Osteoblast (primary cell): ENCODE results near the gene ASTN2. TPM values are rescaled to one million over a fixed set of nuclear protein-coding genes. Genes with fewer than 3 reads are reported as not detected.

ENCODE experiments used
- DNase-seq: peaks from one replicate; pipeline ENCODE4 v3.0.0; 2011; ENCODE audit warnings: low spot score, mixed read lengths; ENCODE audit not compliant: insufficient read length; ENCODE audit errors: missing footprints
- H2AFZ ChIP-seq: 2 replicates; pipeline ENCODE4 v1.6.0; 2011; ENCODE audit warnings: mild to moderate bottlenecking, low read length
- H3K27ac ChIP-seq: 2 replicates; pipeline ENCODE4 v1.5.1; 2011; ENCODE audit warnings: mild to moderate bottlenecking, low read depth, low read length, moderate library complexity
- H3K27me3 ChIP-seq: 2 replicates; pipeline ENCODE4 v1.6.0; 2012; ENCODE audit warnings: mild to moderate bottlenecking, control low read depth, inconsistent platforms, low read length, moderate library complexity; ENCODE audit not compliant: insufficient read depth
- H3K36me3 ChIP-seq: 2 replicates; pipeline ENCODE4 v1.5.1; 2011; ENCODE audit warnings: mild to moderate bottlenecking, low read length, control low read depth, moderate library complexity; ENCODE audit not compliant: insufficient read depth
- H3K4me1 ChIP-seq: 2 replicates; pipeline ENCODE4 v1.5.1; 2011; ENCODE audit warnings: mild to moderate bottlenecking, low read length, control low read depth, moderate library complexity; ENCODE audit not compliant: insufficient read depth
- H3K4me2 ChIP-seq: 2 replicates; pipeline ENCODE4 v1.6.0; 2011; ENCODE audit warnings: mild to moderate bottlenecking, low read length; ENCODE audit not compliant: insufficient read depth
- H3K4me3 ChIP-seq: fragments of 200-600 bp; sonication (generic); 3 replicates; pipeline ENCODE4 v1.5.1; 2012; ENCODE audit warnings: mild to moderate bottlenecking, low read length, inconsistent platforms; ENCODE audit not compliant: insufficient read depth
- H3K79me2 ChIP-seq: 2 replicates; pipeline ENCODE4 v1.6.0; 2012; ENCODE audit warnings: mild to moderate bottlenecking, low read length, control low read depth, inconsistent platforms; ENCODE audit not compliant: insufficient read depth
- H3K9me3 ChIP-seq: 2 replicates; pipeline ENCODE4 v1.5.1; 2011; ENCODE audit warnings: low read depth, low read length, control low read depth
- H4K20me1 ChIP-seq: 2 replicates; pipeline ENCODE4 v1.6.0; 2012; ENCODE audit warnings: mild to moderate bottlenecking, low read length, control low read depth; ENCODE audit not compliant: insufficient read depth
- total RNA-seq: library from RNA; depleted of rRNA; stranded (reverse); fragments of >200 nt; gene quantifications from 2 replicates; pipeline ENCODE4 v1.2.3, GENCODE V29; 2012
- TF ChIP-seq, protein P1 (sequence below): IDR thresholded peaks from 2 replicates; pipeline ENCODE4 v1.5.1; 2011; ENCODE audit warnings: mild to moderate bottlenecking, low read depth, low read length, moderate library complexity; ENCODE audit errors: extremely low read depth

The ASTN2 gene
- total RNA-seq, 1 donor, result 4.7 TPM

DNA sequence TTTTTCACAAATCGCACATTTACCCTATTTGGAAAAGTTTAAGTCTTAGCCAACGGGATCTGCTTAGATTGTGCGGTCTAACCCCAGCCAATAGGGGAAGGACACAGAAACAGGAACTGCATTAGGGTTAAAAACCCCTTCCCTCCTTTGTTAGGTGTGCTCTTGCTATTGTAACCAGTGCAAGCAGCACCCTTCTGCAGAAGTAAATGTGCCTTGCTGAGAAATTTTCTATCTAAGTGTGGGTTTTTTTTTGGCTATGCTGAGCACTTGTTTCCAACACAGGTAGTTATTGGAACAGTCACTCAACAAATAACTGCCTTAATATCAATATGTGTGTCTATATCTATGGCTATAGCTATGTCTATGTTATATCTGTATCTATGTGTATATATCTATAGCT is 537.8 kb downstream of the ASTN2 start:
- Histone ChIP-seq H3K27ac (no peak overlapping the region), H3K27me3 (no peaks in the 10 kb centered on the region), H3K9me3 (peaks cover 6% of the 10 kb centered on the region), H4K20me1 (no peaks in the 10 kb centered on the region), H2AFZ (no peak overlapping the region), H3K4me2 (no peak overlapping the region), H3K79me2 (no peaks in the 10 kb centered on the region), H3K36me3 (no peaks in the 10 kb centered on the region), H3K4me3 (no peak overlapping the region), H3K4me1 (no peaks in the 10 kb centered on the region)
- TF ChIP-seq, protein P1, sequence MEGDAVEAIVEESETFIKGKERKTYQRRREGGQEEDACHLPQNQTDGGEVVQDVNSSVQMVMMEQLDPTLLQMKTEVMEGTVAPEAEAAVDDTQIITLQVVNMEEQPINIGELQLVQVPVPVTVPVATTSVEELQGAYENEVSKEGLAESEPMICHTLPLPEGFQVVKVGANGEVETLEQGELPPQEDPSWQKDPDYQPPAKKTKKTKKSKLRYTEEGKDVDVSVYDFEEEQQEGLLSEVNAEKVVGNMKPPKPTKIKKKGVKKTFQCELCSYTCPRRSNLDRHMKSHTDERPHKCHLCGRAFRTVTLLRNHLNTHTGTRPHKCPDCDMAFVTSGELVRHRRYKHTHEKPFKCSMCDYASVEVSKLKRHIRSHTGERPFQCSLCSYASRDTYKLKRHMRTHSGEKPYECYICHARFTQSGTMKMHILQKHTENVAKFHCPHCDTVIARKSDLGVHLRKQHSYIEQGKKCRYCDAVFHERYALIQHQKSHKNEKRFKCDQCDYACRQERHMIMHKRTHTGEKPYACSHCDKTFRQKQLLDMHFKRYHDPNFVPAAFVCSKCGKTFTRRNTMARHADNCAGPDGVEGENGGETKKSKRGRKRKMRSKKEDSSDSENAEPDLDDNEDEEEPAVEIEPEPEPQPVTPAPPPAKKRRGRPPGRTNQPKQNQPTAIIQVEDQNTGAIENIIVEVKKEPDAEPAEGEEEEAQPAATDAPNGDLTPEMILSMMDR, result no peak
- DNase-seq, result no peak

DNA sequence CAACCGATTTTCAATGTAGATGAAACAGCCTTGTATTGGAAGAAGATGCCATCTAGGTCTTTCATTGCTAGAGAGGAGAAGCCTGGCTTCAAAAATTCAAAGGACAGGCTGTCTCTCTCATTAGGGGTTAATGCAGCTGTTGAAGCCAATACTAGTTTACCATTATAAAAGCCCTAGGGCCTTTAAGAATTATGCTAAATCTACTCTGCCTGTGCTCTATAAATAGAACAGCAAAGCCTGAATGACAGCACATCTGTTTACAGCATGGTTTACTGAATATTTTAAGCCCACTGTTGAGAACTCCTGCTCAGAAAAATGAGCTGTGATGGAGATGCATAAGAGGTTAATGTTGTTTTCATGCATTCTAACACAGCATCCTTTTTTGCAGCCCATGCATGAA is 539.3 kb downstream of the ASTN2 start:
- Histone ChIP-seq H3K4me2 (no peak overlapping the region), H3K4me1 (no peaks in the 10 kb centered on the region), H2AFZ (no peak overlapping the region), H3K27me3 (no peaks in the 10 kb centered on the region), H3K36me3 (no peaks in the 10 kb centered on the region), H3K4me3 (no peak overlapping the region), H3K79me2 (no peaks in the 10 kb centered on the region), H3K27ac (no peak overlapping the region), H3K9me3 (peaks cover 6% of the 10 kb centered on the region), H4K20me1 (no peaks in the 10 kb centered on the region)
- TF ChIP-seq, protein P1, result no peak
- no peak for DNase-seq

DNA sequence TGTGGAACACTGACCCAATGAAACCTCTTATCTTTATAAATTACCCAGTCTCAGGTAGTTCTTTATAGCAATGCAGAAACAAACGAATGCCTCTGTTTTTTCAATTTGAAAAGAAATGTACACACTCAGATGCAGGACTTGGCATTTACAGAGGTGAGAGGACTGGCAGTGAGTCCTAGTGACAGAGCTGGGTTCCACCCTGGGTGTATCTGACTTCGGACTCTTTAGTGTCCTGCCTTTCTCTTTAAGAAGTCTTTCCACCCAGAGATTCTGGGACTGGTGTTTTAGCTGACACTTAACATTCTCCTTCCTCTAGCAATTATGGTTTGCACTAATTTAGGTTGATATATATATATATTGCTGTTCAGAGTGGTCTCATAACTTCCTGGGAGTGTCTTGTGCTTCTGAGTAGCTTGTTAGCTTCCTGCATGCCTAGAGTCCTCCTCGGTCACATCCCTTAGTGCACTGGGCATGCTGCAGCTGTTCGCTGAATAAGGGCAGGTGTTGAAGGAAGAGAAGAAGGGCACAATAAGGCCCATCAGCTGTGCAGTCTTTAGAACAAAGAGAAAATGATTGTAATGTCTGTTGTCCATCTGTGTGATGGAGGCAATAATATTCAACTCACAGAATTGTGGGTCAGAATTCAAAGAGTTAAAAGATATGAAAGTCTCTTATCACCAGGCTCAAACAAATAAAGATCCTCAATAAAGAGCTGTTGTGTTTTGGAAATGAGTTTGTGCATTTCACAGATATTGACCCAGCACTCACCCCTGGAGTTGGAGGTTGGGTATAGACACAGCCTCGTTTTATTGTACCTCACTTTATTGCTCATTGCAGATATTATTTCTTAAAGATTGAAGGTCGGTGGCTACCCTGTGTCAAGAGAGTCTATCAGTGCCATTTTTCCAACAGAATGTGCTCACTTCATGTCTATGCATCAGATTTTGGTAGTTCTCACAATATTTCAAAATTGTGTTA is 540.6 kb downstream of the ASTN2 start:
- Histone ChIP-seq H4K20me1 (no peaks in the 10 kb centered on the region), H3K9me3 (peaks cover 6% of the 10 kb centered on the region), H2AFZ (no peak overlapping the region), H3K36me3 (no peaks in the 10 kb centered on the region), H3K27me3 (no peaks in the 10 kb centered on the region), H3K4me1 (no peaks in the 10 kb centered on the region), H3K4me3 (no peak overlapping the region), H3K27ac (no peak overlapping the region), H3K79me2 (no peaks in the 10 kb centered on the region), H3K4me2 (no peak overlapping the region)
- DNase-seq, result no peak
- TF ChIP-seq, protein P1, result no peak

- H3K4me3 ChIP-seq, result no peak overlapping the region
- no peaks in the 10 kb centered on the region for H4K20me1 ChIP-seq
- H3K36me3 ChIP-seq, result no peaks in the 10 kb centered on the region
- H2AFZ ChIP-seq, result no peak overlapping the region
- TF ChIP-seq, protein P1, result no peak
- no peaks in the 10 kb centered on the region for H3K4me1 ChIP-seq
- no peaks in the 10 kb centered on the region for H3K79me2 ChIP-seq
- H3K9me3 ChIP-seq, result peaks cover 6% of the 10 kb centered on the region
- no peak for DNase-seq
- H3K4me2 ChIP-seq, result no peak overlapping the region
- no peak overlapping the region for H3K27ac ChIP-seq
- no peaks in the 10 kb centered on the region for H3K27me3 ChIP-seq
These were observed 541.4 kb downstream of the ASTN2 start for GRCh38 chr9:116873491-116873890.
